Stimulated activated CD8-positive, alpha-beta memory T cell treated with anti-CD3 and anti-CD28 coated beads, Interleukin-7, amount 100 ng/mL, for 1 hour (primary cell): Measurements from ENCODE around the gene CABP2.

Source experiments
- DNase-seq, 2 donors: peaks; one replicate each; pipeline ENCODE4 v3.0.0-alpha.2; 2020; ENCODE audit warnings: low read depth in 2 of 2

CABP2 gene

DNA sequence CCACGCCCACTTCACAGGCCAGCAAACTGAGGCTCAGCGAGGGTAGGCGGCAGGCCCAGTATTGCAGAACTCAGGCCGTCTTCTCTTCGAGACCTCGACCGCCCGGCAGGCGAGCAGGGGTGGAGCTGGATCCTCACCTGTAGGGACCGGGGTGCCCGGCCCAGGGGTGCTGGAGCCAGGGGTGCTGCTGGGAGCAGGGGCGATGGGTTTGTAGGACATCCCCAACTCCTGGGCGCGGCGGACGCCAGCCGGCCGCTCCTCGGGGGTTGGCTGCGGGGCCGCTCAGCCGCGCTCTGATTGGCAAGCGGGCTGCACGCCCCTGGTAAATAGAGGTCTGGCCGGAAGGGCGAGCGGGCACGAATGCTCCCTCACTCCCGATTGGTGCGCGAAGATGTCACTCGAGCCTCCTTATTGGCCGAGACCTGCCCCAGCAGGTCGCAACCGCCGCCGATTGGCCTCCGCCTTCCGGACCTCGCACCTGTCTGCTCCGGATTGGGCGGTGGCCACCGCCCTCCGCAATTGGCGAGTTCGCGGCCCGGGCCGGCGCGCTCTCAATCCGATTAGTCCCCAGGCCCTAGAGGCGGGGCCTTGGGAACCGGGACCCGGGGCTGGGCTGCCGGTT, 15.3 kb downstream of the CABP2 start, which contains the start of gene CDK2AP2:
CDK2AP2 (minus strand) TSS at position 299 of the 622 bp plus-strand sequence; CDS start at position 219, 80 bp downstream.
- peak; percentile 92 to 96 for DNase-seq

DNA sequence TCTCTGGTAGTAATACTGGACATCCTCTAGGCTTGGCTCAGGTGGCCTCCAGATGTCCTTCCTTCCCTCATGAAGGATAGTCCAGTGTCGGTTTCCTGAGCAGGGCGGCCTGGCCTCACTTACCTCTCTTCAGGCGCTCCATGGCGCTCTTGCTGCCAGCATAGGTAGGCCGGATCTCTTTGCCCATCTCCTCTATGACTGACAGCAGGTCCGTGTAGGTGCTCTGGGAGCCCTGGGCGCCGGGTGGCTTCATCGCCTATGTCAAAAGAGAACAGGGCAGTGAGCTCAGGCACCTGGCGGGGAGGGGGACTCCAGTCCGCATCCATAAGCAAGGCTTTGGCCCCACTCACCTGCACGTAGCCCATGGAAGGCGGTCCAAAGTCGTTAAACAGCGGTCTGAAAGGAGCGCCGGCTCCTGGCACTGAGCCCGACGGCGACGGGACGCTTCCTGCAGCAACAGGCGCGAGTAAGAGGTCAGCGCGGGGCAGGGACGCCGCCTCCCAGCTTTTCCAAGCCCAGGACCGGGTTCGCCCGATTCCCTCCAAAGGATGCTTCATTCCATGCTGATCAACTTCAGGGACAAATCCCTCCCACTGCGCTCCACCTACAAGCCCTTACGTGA, 15.9 kb downstream of the CABP2 start:
- DNase-seq = no peak

DNA sequence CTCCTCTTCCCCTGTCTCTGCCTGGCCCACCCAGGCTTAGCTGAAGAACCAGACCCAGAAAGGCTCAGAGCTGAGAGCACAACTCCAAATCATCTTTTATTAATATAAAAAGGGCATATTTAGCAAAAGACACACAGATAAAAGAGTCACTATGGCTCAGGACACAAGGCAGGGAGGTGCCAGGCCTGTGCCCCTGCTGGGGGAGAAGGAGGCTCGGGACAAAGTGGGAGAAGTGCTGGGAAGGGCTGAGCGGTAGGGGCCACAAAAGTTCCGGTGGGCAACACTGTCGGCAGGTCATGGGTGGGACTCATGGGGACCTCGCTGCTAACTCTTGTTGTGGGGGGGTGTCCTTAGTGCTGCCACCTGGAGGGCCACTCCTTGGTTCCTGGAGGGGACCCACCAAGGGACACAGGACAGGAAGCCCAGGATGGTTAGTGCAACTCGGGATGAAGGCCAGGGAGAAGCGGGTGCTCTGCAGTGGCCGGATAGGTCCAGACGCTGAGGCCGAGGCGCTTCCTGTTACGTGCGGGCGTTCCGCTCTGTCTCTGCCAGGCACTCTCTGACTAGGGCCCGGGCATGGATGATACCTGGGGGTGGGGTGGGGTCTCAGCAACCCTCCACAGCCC, 16.7 kb downstream of the CABP2 start:
- no peak for DNase-seq

DNA sequence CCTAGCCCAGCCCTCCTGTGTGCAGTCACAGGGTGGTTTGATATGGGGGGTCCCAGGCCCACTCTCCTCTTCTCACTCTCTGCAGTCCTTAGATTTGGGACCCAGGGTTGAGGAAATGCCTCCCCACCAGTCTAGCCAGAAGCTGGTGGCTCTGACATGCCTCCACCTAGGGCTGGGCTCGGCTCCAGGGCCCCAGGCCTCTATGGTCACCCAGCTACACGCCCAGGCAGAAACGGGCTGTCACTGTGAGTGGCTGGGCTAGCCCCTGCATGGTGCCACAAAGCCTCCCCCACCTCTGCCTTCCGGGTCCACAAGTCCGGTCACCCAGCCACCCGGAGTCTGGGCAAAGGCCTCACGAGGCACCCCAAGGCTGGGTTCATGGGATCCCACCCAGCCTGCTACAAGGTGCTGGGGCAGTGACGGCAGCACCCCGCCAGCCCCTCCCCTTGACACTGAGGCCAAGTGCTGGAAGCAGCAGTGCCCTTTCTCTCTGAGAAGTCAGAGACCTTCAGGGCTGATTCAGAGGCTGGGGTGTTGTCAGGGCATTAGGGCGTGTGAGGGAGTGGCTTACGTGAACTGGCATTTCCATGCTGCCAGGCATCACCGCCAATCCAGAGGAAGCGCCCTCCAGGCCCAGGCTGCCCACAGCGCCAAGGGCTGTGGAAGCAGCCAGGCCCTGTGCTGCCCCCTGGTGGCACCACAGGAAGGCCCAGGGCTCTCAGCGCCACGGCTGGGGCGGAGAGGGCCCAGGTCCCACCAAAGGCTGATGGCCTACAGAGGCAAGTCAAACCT, 17.4 kb downstream of the CABP2 start:
- DNase-seq = peak; percentile 73 to 75

DNA sequence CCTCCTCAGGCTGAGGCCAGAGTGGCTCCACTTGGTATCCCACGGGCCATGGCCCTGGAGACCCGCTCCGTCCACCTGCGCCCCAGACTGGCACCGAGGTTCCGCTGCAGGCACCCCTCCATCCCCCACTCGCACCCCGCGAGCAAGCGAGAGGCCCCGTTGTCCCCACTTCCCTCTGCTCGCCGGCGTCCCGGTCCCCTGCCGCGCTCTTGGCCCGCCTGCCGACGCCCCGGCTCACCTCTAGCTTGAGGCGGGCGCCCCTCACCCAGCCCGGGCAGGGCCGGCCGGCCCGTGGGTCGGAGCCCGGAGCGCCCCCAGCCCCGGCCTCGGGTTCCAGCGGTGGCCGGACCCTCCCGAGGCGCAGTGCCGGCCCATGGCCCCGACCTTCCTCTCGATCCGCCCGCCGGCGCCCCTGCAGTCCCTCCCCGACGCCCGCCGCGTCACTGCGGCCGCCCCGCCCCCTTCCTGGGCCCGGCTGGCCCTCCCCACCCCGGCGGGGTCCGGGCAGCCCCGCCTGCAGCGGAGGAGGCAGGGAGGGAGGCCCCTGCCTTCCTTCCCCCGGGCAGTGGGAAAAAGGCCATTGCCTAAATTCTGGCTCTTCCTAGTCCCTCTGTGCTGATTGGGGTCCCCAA, 18.2 kb downstream of the CABP2 start, which contains the start of gene PITPNM1:
PITPNM1 (minus strand) TSS at position 414 of the 632 bp plus-strand sequence. CDS start 1,183 bp downstream, outside the sequence.
- peak; percentile 47 to 52 for DNase-seq

DNA sequence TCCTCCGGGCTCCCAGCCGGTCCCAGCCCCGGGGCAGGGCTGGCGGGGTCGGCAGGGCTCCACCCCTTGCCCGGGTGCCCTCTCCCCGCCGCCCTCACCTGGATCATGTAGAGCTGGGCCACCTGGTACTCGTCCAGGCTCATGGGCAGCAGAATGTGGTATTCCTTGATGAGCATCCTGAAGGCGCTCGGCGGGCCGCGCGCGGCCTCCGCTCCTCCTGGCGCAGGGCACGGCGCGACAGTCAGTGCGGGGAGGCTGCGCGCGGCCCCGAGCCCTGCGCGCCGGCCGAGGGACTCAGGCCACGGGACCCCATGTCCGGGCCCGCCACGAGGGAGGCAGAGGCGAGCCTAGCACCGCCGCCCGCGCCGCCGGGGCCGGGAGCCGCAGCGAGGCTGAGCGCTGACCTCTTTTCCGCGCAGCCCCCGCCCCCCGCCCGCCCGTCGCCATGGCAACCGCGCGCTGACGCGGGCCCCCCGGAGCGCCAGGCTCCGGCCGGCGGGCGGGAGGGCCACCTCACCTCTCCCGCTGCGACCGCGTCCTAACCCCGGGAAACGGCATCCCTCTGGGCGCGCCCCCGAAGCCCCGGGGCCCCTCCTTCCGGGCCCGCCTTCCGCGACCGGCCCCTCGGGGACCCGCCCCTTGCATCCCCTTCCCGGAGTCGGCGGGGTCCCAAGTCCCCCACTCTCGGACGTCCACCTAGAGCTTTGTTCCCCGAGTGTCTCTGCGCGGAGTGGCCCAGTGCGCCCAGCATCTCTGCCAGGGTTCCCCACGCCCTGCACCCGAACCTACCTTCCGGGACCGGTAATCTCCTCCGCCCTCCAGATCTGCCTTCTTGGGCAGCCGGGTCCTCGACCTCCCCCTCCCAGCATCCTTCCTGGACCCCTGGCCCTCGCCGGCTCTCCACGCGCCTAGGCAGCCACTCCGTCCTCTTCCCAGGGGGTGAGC, 19.0 kb downstream of the CABP2 start:
- no peak for DNase-seq

DNA sequence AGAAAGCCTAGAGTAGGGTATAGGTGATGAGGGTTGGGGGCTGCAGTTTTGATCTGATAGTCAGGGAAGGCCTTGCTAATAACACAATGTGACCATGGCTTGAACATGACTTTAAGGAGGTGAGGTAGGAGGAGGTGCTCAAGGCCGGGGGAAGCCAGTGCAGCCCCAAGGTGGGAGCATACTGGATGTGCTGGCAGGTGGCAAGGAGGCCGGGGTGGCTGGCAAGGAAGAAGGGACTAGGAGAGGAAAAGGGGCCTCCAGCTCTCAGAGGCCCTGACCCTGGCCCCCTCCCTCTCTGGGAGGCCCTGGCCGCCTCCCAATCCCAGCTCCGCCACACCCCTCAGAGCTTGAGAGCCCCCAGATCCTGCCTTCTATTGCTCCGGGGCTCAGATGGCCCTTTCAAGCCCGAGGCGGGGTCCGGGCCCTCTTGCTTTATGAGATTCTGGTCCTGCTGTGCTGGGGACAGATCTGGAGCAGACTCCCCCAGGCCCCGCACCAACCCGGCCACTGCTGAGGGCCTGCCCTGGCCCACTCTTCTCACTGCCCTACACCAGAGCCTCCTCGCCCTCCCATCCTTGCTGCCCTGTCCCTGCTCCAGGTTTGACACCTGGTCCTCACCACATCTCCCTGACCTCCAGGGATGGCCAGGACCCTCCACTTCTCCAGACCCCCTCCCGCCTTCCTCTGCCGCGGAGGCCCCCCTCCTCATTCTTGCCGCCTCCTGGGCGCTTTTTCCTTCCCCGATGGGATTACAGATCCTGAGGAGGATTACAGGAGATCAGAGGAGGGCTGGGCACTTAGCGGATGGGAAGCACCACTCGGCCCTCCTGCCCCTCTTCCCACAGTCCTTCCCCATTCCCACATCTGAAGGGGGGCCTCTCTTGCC, 19.9 kb downstream of the CABP2 start:
- no peak for DNase-seq

DNA sequence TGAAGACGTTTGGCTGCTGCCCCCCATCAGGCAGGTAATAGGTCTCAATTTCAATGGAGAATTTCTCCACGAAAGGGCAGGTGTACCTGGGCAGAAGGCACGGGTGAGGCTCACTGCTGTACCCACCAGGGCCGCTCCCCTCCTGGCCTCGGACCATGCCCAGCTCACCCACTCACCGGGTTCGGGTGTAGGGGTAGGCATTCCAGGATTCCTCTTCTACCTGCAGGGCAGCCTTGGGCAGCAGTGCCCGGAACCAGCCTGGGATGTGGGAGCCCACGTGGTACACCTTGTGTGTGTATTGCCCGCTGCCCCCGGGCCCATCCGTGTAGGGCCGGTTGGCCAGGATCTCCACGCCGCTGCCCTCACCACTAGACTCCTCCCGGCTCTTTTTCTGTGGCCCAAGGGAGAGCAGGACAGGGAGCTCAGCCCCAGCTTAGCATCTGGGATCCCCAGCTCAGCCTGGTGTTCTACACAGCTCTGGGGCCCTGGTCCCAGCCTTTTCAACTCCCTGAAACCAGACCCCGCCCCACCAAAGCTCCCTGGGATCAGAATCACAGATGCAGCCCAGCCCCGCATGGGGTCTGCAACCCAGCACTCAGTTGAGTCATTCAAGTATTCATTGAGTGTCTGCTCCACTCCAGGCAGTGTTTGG, 20.8 kb downstream of the CABP2 start:
- no peak for DNase-seq

DNA sequence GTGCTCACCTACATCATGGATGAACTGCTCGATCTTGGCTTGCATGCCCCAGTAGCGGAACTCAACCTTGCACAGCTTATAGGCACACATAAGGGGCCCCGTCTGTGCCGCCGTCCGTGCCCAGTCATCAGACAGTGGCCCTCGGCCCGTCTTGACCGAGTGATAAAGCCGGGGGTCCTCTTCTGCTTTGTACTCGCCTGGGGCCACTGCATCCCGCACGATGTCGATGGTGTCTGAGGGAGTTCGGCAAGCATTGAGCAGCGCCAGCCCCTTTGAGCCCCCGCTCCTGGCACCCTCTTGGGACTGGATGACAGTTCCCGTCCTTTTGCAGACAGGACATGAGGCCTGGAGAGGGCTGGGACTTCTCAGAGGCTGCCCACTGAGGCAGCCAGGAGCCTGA, 21.4 kb downstream of the CABP2 start:
- no peak for DNase-seq

DNA sequence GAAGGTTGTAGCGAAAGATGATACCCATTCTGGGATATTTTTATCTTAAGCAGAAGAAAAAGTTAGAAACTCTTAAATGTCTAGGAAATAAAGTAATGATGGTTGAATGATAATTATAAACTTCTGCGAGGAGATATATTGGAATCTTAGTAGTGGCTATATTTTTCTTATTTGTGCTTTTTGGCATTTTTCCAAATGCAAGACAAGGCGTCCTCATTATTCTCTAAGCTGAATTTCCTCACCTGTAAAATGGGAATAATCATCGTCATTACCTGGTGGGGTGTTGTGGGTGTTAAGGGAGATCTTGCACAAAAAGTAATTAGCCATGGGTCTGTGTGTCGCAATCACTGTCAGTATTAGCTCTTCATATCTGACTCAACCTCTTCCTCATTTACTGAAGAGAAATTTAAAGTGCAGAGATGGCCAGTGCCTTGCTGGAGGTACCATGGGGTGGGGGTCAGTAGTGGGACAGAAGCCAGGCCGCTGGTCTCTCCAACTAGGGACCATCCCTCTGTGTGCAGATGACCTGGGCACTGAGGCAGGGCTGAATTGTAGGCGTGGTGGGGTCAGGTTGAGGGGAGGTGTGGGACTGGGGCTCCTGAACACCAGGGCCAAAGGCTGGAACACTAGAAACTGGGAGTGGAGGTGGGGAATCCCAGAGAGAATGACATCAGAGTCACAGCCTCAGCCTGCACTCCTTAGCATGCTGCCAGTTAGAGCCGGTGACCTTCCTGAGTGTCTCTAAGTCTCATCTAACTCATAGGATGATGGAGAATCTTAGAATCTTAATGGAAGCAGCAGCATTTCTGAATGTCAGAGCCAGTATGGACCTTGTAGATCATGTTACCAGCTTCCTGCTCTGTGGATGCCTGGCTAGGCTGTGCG, 22.2 kb downstream of the CABP2 start:
- no peak for DNase-seq

DNA sequence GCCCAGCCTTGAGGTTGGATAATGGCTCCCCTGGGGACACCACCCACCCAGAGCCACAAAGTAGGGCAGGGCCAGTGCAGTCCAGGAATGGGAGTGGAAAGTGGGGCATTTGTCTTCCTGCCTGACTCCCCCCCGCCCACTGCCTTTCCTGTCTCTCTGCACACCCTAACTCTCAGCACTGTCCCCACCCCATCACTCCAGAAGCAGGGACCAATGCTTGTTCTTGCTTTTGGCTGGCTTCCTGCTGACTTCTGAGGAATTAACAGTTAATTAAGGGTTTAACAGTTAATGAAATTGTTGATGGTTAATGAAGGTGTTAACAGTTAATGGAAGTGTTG, 22.8 kb downstream of the CABP2 start:
- DNase-seq = no peak

DNA sequence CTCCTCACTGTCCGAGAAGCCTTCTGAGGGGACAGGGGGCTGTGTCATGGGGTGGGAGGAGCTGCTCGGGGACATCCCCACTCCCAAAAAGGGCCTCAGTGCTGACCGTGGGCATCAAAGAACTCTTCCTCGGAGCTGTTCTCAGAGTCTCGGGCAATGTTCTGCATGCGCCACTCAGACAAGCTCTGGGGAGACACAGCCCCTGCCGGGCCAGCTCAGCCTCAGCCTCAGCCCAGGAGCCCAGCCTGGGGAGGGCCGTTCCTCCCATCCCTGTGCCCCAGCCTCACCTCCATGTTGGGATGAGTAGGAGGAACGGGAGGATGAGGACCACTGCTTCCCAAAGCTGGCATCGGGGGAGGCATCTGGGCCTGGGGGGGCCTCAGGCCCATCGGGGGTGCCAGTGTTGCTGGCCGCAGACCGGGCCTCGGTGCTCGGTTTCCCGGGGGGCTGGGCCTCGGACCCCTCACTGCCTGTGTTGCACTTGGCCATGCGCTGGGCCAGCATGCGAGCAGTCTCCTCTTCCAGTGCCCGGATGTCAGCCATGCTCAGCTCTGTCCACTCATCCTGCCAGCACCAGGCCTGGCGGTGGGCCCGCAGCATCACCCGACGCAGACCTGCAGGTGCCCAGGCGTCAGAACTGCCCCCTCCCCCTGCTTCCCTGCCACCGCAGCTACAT, 23.3 kb downstream of the CABP2 start:
- DNase-seq = no peak

DNA sequence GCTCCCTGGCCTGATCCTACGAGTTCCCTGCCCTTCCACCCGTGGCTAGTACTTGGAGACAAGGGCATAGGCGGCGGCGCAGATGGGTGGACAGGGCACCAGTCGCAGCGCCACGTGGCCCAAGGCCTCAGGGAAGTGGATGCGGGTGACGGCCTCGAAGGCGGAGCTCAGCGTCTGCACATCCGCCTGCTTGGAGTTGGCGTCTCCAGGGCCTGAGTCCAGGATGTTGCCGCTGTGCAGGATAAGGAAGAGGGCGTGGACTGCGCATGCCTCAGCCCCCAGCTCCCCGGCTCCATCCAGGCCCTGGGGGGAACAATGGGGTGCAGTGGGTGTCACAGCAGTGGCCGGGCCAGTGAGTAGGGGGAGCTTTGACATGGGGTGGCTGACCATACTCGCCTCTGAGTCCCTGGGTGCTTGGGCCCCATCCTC, 24.7 kb downstream of the CABP2 start:
- no peak for DNase-seq

DNA sequence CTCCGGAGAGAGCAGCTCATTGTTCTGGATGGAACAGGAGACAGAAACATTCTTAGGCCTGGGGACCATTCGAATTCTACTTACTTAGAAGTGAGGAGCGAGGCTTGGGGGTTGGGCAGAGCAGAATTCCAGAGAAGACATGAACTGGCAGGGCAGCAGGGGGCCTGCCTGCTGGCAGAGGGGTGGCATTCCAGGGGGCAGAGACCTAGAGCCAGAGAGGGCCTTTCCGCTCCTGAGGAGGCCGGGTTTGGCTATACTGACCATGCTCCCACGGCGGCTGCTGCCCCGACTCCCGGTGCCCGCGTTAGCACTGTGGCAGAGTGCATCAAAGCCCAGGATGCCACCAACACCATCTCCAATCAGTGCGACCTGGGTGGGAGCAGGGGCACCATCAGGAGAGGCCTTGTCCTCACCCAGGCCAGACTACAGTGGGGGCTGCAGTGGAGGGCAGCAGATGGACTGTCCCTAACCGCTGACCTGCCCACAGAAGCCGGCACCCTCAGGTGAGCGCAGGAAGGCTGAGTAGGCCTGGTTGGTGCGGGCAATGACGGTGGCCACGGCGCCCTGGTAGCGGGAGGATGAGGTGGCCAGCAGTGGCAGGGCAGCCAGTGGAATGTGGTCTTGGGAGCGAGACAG, 25.5 kb downstream of the CABP2 start:
- no peak for DNase-seq

DNA sequence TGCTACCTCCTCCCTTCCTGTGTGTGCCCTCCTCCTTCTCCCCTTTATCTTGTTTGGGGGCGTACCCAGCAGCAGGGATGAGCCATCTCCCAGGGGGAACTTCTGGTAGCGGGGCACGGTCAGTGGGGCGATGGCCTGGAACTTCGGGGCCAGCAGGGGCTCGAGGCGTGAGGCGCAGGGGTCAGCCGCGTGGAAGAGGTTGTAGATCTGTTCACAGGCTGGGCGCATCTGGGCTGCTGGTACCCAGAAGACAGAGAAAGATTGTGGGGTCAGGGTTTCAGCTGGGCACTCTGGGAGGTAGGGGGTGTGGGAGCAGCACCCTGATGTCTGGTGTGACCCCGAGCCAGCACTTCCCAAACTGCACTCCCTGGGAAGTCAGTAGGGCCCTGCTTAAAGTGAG, 27.1 kb downstream of the CABP2 start:
- no peak for DNase-seq

DNA sequence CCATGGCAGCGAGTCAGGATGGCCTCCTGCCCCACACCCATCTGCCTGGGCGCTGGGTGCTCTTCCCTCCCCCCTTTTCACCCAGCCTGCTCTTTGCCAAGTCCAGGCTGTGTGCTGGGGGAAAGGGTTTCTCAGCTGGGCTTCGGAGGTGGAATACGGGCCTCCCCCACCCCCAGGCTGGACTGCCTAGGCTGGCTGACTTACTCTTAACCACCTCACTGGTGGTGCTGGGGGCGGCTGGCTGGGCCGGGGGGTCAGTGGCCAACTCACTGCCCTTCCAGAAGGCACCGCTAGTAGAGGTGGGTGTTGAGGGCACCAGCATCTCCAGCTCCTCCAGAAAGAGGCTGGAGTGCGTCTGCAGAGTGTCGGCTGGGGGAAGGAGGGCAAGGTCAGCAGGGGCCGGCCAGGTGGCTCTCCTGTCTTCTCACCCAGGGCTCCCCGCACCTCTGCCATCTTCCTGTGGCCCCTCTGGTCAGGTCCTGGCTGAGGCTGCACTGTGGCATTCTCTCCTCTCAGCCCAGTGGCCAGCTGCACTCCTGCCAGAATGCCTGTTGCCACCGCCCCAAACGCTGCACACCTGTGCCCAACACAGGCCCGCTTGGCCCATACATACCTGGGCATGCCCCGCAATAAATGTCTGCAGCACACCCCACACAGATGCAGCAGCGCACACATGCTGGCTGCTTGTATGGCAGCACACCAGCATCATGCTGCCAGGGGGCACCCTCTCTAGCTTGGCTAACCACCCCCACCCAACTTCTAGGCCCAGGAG, 27.8 kb downstream of the CABP2 start:
- DNase-seq = no peak
